SH-SY5Y (cell line): Measurements from ENCODE around the gene SPON2.

ENCODE experiments used
- GATA2 ChIP-seq: IDR thresholded peaks from 2 replicates; pipeline ENCODE4 v1.6.1; 2011; ENCODE audit warnings: mild to moderate bottlenecking, low read depth, low read length
- GATA3 ChIP-seq: IDR thresholded peaks from 2 replicates; pipeline ENCODE4 v1.6.1; 2011; ENCODE audit warnings: low read depth, mild to moderate bottlenecking, low read length, moderate library complexity

DNA sequence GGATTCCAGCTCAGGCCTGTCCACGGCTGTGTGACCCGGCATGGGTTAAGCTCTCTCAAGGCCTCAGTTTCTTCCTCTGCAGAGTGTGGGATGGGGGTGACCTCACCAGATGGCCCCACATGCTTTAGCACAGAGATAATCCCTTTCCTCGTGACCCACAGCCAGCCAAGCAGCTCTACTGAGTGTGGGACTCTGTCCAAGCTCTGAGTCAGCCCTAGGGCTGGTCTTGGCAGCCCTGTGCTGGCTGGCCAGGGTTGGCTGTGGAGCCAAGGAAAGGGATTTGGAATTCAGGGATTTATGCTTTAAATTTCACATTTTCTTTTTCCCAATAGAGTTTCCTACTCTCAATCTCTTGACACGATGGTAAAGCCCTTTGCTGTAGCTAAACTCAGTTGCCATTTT, 19.7 kb upstream of the SPON2 start:
- no peak for TF ChIP-seq GATA3
- no peak for TF ChIP-seq GATA2
